ENCODE measurements around the gene COX8A. TPM values are rescaled to one million over a fixed set of nuclear protein-coding genes. Genes with fewer than 3 reads are reported as not detected.

Gene COX8A
- total RNA-seq, 1 experiment from 2014 or later: 587 TPM

DNA sequence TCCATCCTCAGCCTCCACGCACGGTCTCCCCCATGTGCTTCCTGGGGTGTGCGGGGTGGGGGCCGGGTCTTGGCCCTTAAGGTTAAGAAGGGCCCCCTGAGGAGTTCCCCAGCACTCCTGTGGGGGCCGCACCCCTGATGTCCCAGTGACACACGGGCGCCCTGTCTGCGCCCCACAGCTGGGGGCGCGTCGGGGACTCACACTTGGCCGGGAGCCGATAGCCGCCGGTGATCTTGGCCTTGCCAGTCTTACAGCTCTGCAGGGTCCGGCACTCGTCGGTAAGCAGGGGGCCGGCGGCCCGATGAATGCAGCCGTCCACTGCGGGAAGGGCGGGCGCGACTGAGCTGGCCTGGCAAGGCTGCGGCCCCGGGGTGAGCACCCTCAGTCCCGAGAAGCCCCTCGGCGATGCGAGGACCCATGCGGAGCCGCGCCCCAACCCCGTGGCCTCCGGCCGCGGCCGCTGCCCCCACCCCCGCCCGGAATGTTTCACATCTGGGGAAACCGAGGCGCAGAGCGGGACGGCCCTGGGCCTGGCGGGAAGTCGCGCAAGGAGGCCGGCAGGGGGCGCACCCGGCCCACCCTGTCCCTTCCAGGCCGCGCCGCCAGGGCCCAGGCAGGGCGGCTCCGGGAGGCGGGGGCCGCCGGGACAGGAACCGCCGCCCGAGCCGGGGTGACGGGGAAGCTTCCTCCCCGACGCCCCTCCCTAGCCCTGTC is 25.8 kb downstream of the COX8A start:
- CTCF ChIA-PET: interaction anchor here (0.6 to 5.4 kb wide), 69 partner anchors 9 to 675 kb away, joined by 3 to 75 read pairs (median 4); partner anchors contain the start of genes COX8A, FERMT3, FLRT1 and MACROD1
- DNase-seq (ENCODE audit: low spot score) (peak; percentile 76), ATAC-seq (peak; percentile 34)
- Mint-ChIP-seq H3K27ac (no peak overlapping the region), H3K4me1 (peaks cover 11% of the 10 kb centered on the region), H3K36me3 (peaks cover 8% of the 10 kb centered on the region), H3K27me3 (ENCODE audit: low read depth) (peaks cover 42% of the 10 kb centered on the region), H3K4me3 (peak overlapping the region; percentile 64), H3K9me3 (no peaks in the 10 kb centered on the region)
- TF ChIP-seq ETV6 (CRISPR knock-in tag; IDR thresholded peaks at IDR 0.05) (no peak), ZNF138 (CRISPR knock-in tag; conservative IDR thresholded peaks at IDR 0.05) (0 out of 2 replicates have a peak, but pooled peaks have one; percentile 13), NR3C1 (CRISPR knock-in tag; conservative IDR thresholded peaks at IDR 0.05; ENCODE audit: low read depth) (no peak), AFF4 (CRISPR knock-in tag; IDR thresholded peaks at IDR 0.05; ENCODE audit: borderline replicate concordance) (no peak), STAT6 (CRISPR knock-in tag; conservative IDR thresholded peaks at IDR 0.05; ENCODE audit: low read depth) (0 out of 2 replicates have a peak, but pooled peaks have one; percentile 35), ZNF416 (CRISPR knock-in tag; IDR thresholded peaks at IDR 0.05) (no peak), CTCF (IDR thresholded peaks at IDR 0.05) (peak; percentile 64), FOXP1 (CRISPR knock-in tag; IDR thresholded peaks at IDR 0.05; ENCODE audit: borderline replicate concordance) (peak; percentile 33; the same call in 1 of the 2 replicates), ZNF423 (CRISPR knock-in tag; IDR thresholded peaks at IDR 0.05) (0 out of 2 replicates have a peak, but pooled peaks have one; percentile 45)
- TF ChIP-seq, protein P1, sequence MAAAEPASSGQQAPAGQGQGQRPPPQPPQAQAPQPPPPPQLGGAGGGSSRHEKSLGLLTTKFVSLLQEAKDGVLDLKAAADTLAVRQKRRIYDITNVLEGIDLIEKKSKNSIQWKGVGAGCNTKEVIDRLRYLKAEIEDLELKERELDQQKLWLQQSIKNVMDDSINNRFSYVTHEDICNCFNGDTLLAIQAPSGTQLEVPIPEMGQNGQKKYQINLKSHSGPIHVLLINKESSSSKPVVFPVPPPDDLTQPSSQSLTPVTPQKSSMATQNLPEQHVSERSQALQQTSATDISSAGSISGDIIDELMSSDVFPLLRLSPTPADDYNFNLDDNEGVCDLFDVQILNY (CRISPR knock-in tag; IDR thresholded peaks at IDR 0.05): peak; percentile 87; the same call in 1 of the 2 replicates
- POLR2A ChIA-PET: interaction anchor here (0.8 to 1.8 kb wide), 6 partner anchors 16 to 271 kb away, joined by 3 to 7 read pairs (median 4); no protein-coding TSS in a partner anchor

- no peaks in the 10 kb centered on the region for H3K9me3 Mint-ChIP-seq
- POLR2A ChIA-PET: interaction anchor here (0.6 to 1.8 kb wide), 5 partner anchors 28 to 1637 kb away, joined by 3 to 8 read pairs (median 5); partner anchors contain the start of gene SIPA1
- H3K27me3 Mint-ChIP-seq (ENCODE audit: low read depth): peaks cover 50% of the 10 kb centered on the region
- CTCF ChIA-PET: interaction anchor here (0.6 to 5.4 kb wide), 56 partner anchors 8 to 674 kb away, joined by 3 to 75 read pairs (median 5); partner anchors contain the start of genes FERMT3, FLRT1, MACROD1 and MARK2
- peaks cover 7% of the 10 kb centered on the region for H3K36me3 Mint-ChIP-seq
- TF ChIP-seq, protein P1 (CRISPR knock-in tag; IDR thresholded peaks at IDR 0.05): 0 out of 2 replicates have a peak, but pooled peaks have one; percentile 1
- no peak for TF ChIP-seq NFE2L1 (CRISPR knock-in tag; IDR thresholded peaks at IDR 0.05)
- no peak for TF ChIP-seq ETV6 (CRISPR knock-in tag; IDR thresholded peaks at IDR 0.05)
- TF ChIP-seq GTF2I (CRISPR knock-in tag; conservative IDR thresholded peaks at IDR 0.05): peak; percentile 93
- H3K4me1 Mint-ChIP-seq: peaks cover 11% of the 10 kb centered on the region
- DNase-seq (ENCODE audit: low spot score): peak; percentile 23
- ATAC-seq: no peak
- H3K4me3 Mint-ChIP-seq: peak overlapping the region; percentile 40; the same call in 1 of the 2 replicates
- no peak overlapping the region for H3K27ac Mint-ChIP-seq
Observed at GRCh38 chr11:64000740-64001483, 26.5 kb downstream of the COX8A start.
